ENCODE results near the gene MARCHF10. TPM values are rescaled to one million over a fixed set of nuclear protein-coding genes. Genes with fewer than 3 reads are reported as not detected.

The MARCHF10 gene
- total and polyA plus RNA-seq, 9 donors: 0.06 to 6.5 (median 0.46) TPM; not detected in 3

GRCh38 chr17:62706598-62707424 lies 101.3 kb downstream of the MARCHF10 start:
- H3K9me3 ChIP-seq: no peaks in the 10 kb centered on the region
- WGBS, 3 donors: 93 to 95% (median 93%) methylated on average over 20 of the region's 20 CpGs
- no peak overlapping the region for H3K4me3 ChIP-seq
- H3K27ac ChIP-seq: no peak overlapping the region
- DNase-seq: peak in 1 of 5 donors; percentile 38
- H3K4me1 ChIP-seq (ENCODE audit: insufficient read depth): peaks cover 12% of the 10 kb centered on the region
- intact Hi-C loops (cut with DNase I): loop anchor here in 1 of 4 donors (10.0 kb wide), 1 partner anchor 258 kb away; the partner anchor contains the start of gene TANC2
- TF ChIP-seq POLR2A (IDR thresholded peaks at IDR 0.05) (no peak), EP300 (IDR thresholded peaks at IDR 0.05) (no peak), CTCF (IDR thresholded peaks at IDR 0.05) (no peak)
- no peaks in the 10 kb centered on the region for H3K36me3 ChIP-seq
- no peaks in the 10 kb centered on the region for H3K27me3 ChIP-seq

GRCh38 chr17:62705778-62706597 lies 102.1 kb downstream of the MARCHF10 start:
- no peak overlapping the region for H3K4me3 ChIP-seq
- intact Hi-C loops (cut with DNase I): loop anchor here in 1 of 4 donors (10.0 kb wide), 1 partner anchor 259 kb away; the partner anchor contains the start of gene TANC2
- peak in 3 of 5 donors; percentile 46 to 66 (median 55) for DNase-seq
- no peak for TF ChIP-seq CTCF (IDR thresholded peaks at IDR 0.05)
- no peak for TF ChIP-seq EP300 (IDR thresholded peaks at IDR 0.05)
- TF ChIP-seq POLR2A (IDR thresholded peaks at IDR 0.05): no peak
- H3K9me3 ChIP-seq: no peaks in the 10 kb centered on the region
- no peaks in the 10 kb centered on the region for H3K27me3 ChIP-seq
- WGBS, 3 donors: 27 to 38% (median 28%) methylated on average over 14 of the region's 14 CpGs
- peaks cover 12% of the 10 kb centered on the region for H3K4me1 ChIP-seq (ENCODE audit: insufficient read depth)
- H3K27ac ChIP-seq: peak overlapping the region; percentile 16 to 39
- H3K36me3 ChIP-seq: no peaks in the 10 kb centered on the region

GRCh38 chr17:62705156-62705777 lies 102.8 kb downstream of the MARCHF10 start:
- Histone ChIP-seq H3K27ac (peak overlapping the region; percentile 16 to 39), H3K27me3 (no peaks in the 10 kb centered on the region), H3K36me3 (no peaks in the 10 kb centered on the region), H3K4me1 (ENCODE audit: insufficient read depth) (peaks cover 12% of the 10 kb centered on the region), H3K4me3 (no peak overlapping the region), H3K9me3 (no peaks in the 10 kb centered on the region)
- intact Hi-C loops (cut with DNase I): loop anchor here in 1 of 4 donors (10.0 kb wide), 1 partner anchor 260 kb away; the partner anchor contains the start of gene TANC2
- 12 to 22% (median 17%) methylated on average over 11 of the region's 11 CpGs for WGBS, 3 donors
- TF ChIP-seq EP300 (IDR thresholded peaks at IDR 0.05) (no peak), CTCF (IDR thresholded peaks at IDR 0.05) (no peak), POLR2A (IDR thresholded peaks at IDR 0.05) (no peak)
- no peak for DNase-seq

Data from ovary (tissue), 9 donors.